Upper lobe of left lung (tissue), 6 donors: Measurements from ENCODE around the gene ABHD14A. TPM values are rescaled to one million over a fixed set of nuclear protein-coding genes. Genes with fewer than 3 reads are reported as not detected.
"Not testable (repeated sequence)": the region's sequence is repeated elsewhere in the genome, so short reads cannot be mapped to it uniquely, and the experiment has no call there.

ENCODE experiments used
- ATAC-seq, 2 donors: fragments of 200-7000 bp; cut with Tn5 transposase; one replicate each; pipeline ENCODE4 v1.9.1; 2022; ENCODE audit warnings: mild to moderate bottlenecking in 2 of 2, moderate library complexity in 2 of 2; ENCODE audit not compliant: low FRiP score in 2 of 2
- DNase-seq, 2 donors: peaks; one replicate each; pipeline ENCODE4 v3.0.0-alpha.2; 2019 to 2020
- H3K27ac ChIP-seq, 4 donors: fragments of 200-600 bp; sonication (generic); one replicate each; pipeline ENCODE4 v1.5.1; 2016 to 2019
- H3K27me3 ChIP-seq, 4 donors: fragments of 200-600 bp; sonication (generic); one replicate each; pipeline ENCODE4 v1.5.1; 2017 to 2019
- H3K36me3 ChIP-seq, 4 donors: fragments of 200-600 bp; sonication (generic); one replicate each; pipeline ENCODE4 v1.5.1; 2016 to 2019
- H3K4me1 ChIP-seq, 4 donors: fragments of 200-600 bp; sonication (generic); one replicate each; pipeline ENCODE4 v1.5.1; 2018 to 2019
- H3K4me3 ChIP-seq, 4 donors: fragments of 200-600 bp; sonication (generic); one replicate each; pipeline ENCODE4 v1.5.1; 2017 to 2019; ENCODE audit warnings: mild to moderate bottlenecking in 2 of 4, moderate library complexity in 1 of 4
- H3K9me3 ChIP-seq, 4 donors: fragments of 200-600 bp; sonication (generic); one replicate each; pipeline ENCODE4 v1.5.1; 2018 to 2019
- EP300 ChIP-seq, 4 donors: sonication (generic); formaldehyde crosslinking; IDR thresholded peaks; one replicate each; pipeline ENCODE4 v1.5.1; 2017; ENCODE audit warnings: antibody characterized with exemption in 4 of 4, control low read depth in 2 of 4
- POLR2A ChIP-seq, 4 donors: fragments of 450-650 bp; IDR thresholded peaks; one replicate each; pipeline ENCODE4 v1.5.1; 2016 to 2017; ENCODE audit warnings: antibody characterized with exemption in 4 of 4, mild to moderate bottlenecking in 2 of 4
- POLR2AphosphoS5 ChIP-seq, 2 donors: sonication (generic); formaldehyde crosslinking; IDR thresholded peaks; one replicate each; pipeline ENCODE4 v1.5.1; 2017; ENCODE audit warnings: antibody characterized with exemption in 2 of 2
- WGBS, 2 donors: methylation state at CpG; one replicate each; pipeline ENCODE4 v1.1.5; 2017 to 2018; 5-methylcytosine and 5-hydroxymethylcytosine counted together
- total RNA-seq, 6 donors: library from RNA; depleted of rRNA in 4 of 6; stranded (reverse); fragments of >200 nt in 4 of 6; gene quantifications; one replicate each; pipeline versions ENCODE4 v1.1.0 to v1.2.1, GENCODE V29; 2016 to 2021
- TF ChIP-seq, protein P1 (sequence below), 6 experiments: fragments of 450-650 bp in 4 of 6; fragments of 200-600 bp in 2 of 6; sonication (generic) in 2 of 6; IDR thresholded peaks; one replicate each; pipeline ENCODE4 v1.5.1; 2016 to 2019; ENCODE audit warnings: antibody characterized with exemption in 6 of 6
- donor health status: DM: no; HTN: no; CAD: no; lungs with moderate emphysema.
- donor health status: DM: no; HTN: yes; CAD: no; lungs with severe emphysema.

ABHD14A gene
- 10 to 100 TPM; 15.7 to 44.5 (median 26.3) TPM for total RNA-seq

GRCh38 chr3:51974963-51975851 lies at the start of gene ABHD14A:
TSS of gene ABHD14A (plus strand) at chr3:51975064. CDS start at chr3:51975136, 72 bp downstream.
- no peaks in the 10 kb centered on the region for H3K36me3 ChIP-seq
- WGBS, 2 donors: 0 to 1% methylated on average over 14 to 48 of the region's 63 CpGs
- peaks cover 23 to 50% (median 32%) of the 10 kb centered on the region in 4 donors for H3K4me1 ChIP-seq
- DNase-seq (peak; percentile 84 to 96), ATAC-seq (peak; percentile 77 to 92)
- no peaks in the 10 kb centered on the region for H3K27me3 ChIP-seq
- peak within 1 kb of the TSS; percentile 91 to 95 (median 92) for H3K27ac ChIP-seq
- H3K4me3 ChIP-seq: peak within 1 kb of the TSS; percentile 58 to 84 (median 64)
- H3K9me3 ChIP-seq: no peaks in the 10 kb centered on the region
- TF ChIP-seq, protein P1, sequence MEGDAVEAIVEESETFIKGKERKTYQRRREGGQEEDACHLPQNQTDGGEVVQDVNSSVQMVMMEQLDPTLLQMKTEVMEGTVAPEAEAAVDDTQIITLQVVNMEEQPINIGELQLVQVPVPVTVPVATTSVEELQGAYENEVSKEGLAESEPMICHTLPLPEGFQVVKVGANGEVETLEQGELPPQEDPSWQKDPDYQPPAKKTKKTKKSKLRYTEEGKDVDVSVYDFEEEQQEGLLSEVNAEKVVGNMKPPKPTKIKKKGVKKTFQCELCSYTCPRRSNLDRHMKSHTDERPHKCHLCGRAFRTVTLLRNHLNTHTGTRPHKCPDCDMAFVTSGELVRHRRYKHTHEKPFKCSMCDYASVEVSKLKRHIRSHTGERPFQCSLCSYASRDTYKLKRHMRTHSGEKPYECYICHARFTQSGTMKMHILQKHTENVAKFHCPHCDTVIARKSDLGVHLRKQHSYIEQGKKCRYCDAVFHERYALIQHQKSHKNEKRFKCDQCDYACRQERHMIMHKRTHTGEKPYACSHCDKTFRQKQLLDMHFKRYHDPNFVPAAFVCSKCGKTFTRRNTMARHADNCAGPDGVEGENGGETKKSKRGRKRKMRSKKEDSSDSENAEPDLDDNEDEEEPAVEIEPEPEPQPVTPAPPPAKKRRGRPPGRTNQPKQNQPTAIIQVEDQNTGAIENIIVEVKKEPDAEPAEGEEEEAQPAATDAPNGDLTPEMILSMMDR (IDR thresholded peaks at IDR 0.05): peak in 1 of 6 experiments; percentile 7
- TF ChIP-seq POLR2AphosphoS5 (IDR thresholded peaks at IDR 0.05) (peak in 1 of 2 donors; percentile 64), EP300 (IDR thresholded peaks at IDR 0.05) (no peak), POLR2A (IDR thresholded peaks at IDR 0.05) (peak in 3 of 4 donors; percentile 35 to 83 (median 55))

- peaks cover 0 to 5% (median 2%) of the 10 kb centered on the region in 4 donors for H3K36me3 ChIP-seq
- ATAC-seq: no peak
- DNase-seq: no peak
- H3K27ac ChIP-seq: no peak overlapping the region
- no peaks in the 10 kb centered on the region for H3K4me1 ChIP-seq
- H3K9me3 ChIP-seq: no peaks in the 10 kb centered on the region
- TF ChIP-seq POLR2AphosphoS5 (IDR thresholded peaks at IDR 0.05) (no peak), EP300 (IDR thresholded peaks at IDR 0.05) (no peak), POLR2A (IDR thresholded peaks at IDR 0.05) (no peak)
- TF ChIP-seq, protein P1 (IDR thresholded peaks at IDR 0.05): no peak
- WGBS, 2 donors: 91 to 94% methylated on average over 5 of the region's 5 CpGs
- no peaks in the 10 kb centered on the region for H3K27me3 ChIP-seq
- H3K4me3 ChIP-seq: no peak overlapping the region
These were observed 47.5 kb upstream of the ABHD14A start for GRCh38 chr3:51927061-51927977.

DNA sequence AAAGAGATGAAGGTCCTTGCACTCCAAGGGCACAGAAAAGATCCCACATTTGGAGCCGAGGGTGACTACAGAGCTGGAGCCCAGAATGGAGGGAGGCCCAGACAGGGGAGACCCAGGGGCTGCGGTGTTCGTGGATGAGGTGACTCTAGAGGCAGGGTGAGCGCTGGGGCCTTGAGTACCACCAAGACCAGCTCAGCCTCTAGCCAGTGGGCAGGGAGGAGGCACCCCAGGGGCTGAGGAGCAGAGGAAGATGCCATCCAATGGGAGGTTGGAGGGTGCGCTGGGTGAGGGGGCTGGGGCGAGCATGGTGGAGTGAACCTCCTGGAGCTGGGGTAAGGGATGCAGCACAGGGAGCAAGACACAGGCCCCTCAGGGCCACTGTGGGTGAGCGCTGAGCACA lies 46.4 kb upstream of the ABHD14A start:
- DNase-seq: no peak
- WGBS, 2 donors: 93 to 97% methylated on average over 6 to 7 of the region's 7 CpGs
- no peak overlapping the region for H3K4me3 ChIP-seq
- no peak overlapping the region for H3K27ac ChIP-seq
- ATAC-seq: peak; percentile 8 to 58
- TF ChIP-seq, protein P1 (IDR thresholded peaks at IDR 0.05): no peak
- TF ChIP-seq POLR2A (IDR thresholded peaks at IDR 0.05) (no peak), EP300 (IDR thresholded peaks at IDR 0.05) (no peak), POLR2AphosphoS5 (IDR thresholded peaks at IDR 0.05) (no peak)
- H3K4me1 ChIP-seq: no peaks in the 10 kb centered on the region
- H3K9me3 ChIP-seq: no peaks in the 10 kb centered on the region
- peaks cover 7 to 16% (median 12%) of the 10 kb centered on the region in 4 donors for H3K36me3 ChIP-seq
- no peaks in the 10 kb centered on the region for H3K27me3 ChIP-seq

DNA sequence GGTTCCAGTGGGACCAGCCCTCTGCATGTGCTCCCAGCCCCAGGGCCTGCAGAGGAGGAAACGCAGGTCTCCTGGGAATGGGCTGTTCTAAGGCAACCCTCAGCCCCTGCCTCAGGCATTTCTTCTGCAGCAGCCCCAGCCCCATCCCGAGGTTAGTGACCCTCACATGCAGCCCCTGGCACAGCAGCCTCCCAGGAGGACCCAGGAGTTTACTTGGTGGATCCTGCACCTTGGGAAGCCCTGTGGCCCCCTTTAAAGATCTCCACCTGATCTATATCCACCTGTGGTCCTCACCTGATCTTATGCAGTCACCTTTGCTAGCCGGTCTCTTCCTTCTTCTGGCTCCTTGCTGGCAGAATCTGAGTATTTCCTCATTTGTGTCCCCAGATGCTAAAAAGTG lies 45.9 kb upstream of the ABHD14A start:
- not testable (repeated sequence) for H3K4me3 ChIP-seq, H3K27me3 ChIP-seq, ATAC-seq, H3K9me3 ChIP-seq, DNase-seq, H3K4me1 ChIP-seq, H3K27ac ChIP-seq
- peaks cover 7 to 21% (median 18%) of the 10 kb centered on the region in 4 donors for H3K36me3 ChIP-seq
- WGBS, 2 donors: 87 to 88% methylated on average over 3 of the region's 3 CpGs
